ENCODE measurements around the gene RFX3. TPM values are rescaled to one million over a fixed set of nuclear protein-coding genes. Genes with fewer than 3 reads are reported as not detected.

The RFX3 gene
- total RNA-seq, 2 donors from 2014 or later = 27.5 to 28.2 TPM

DNA sequence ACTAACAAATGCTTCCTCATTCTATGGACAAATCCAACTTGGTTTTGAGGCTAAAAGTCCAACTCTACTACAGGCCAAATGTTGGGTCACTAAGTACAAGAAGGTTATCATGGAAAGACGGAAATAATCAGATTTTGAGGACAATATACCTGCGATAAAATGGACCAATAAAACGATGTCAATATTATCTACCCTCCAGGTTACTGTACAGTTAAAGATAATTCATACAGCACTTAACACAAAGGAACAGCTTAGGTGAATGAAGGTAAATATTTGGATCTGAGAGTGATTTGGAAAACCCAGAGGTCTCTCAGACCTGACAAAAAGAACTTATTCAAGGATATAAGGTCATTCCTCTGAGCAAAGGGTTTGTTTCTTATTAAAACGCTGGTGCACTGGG, 352.4 kb downstream of the RFX3 start:
- no peaks in the 10 kb centered on the region for H3K36me3 ChIP-seq (ENCODE audit: control insufficient read depth, insufficient read depth, low read length)
- WGBS, 2 experiments (ENCODE audit: insufficient coverage in 1 of 2, insufficient read length in 1 of 2) = 82 to 90% methylated on average over 2 to 4 of the region's 4 CpGs
- H3K27me3 Mint-ChIP-seq (ENCODE audit: insufficient read depth) = peaks cover 2% of the 10 kb centered on the region
- H3K4me1 ChIP-seq (ENCODE audit: control insufficient read depth, insufficient read depth, low read length) = no peaks in the 10 kb centered on the region
- H3K4me3 ChIP-seq (ENCODE audit: low read length) = no peak overlapping the region
- H3K36me3 Mint-ChIP-seq (ENCODE audit: low read depth) = no peaks in the 10 kb centered on the region
- TF ChIP-seq, protein P1, sequence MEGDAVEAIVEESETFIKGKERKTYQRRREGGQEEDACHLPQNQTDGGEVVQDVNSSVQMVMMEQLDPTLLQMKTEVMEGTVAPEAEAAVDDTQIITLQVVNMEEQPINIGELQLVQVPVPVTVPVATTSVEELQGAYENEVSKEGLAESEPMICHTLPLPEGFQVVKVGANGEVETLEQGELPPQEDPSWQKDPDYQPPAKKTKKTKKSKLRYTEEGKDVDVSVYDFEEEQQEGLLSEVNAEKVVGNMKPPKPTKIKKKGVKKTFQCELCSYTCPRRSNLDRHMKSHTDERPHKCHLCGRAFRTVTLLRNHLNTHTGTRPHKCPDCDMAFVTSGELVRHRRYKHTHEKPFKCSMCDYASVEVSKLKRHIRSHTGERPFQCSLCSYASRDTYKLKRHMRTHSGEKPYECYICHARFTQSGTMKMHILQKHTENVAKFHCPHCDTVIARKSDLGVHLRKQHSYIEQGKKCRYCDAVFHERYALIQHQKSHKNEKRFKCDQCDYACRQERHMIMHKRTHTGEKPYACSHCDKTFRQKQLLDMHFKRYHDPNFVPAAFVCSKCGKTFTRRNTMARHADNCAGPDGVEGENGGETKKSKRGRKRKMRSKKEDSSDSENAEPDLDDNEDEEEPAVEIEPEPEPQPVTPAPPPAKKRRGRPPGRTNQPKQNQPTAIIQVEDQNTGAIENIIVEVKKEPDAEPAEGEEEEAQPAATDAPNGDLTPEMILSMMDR (conservative IDR thresholded peaks at IDR 0.05) = no peak
- H3K9ac ChIP-seq (ENCODE audit: extremely low read depth, low read length, poor library complexity, severe bottlenecking) = no peak overlapping the region
- H3K9me3 Mint-ChIP-seq = no peaks in the 10 kb centered on the region
- no peaks in the 10 kb centered on the region for H3K9me3 ChIP-seq (ENCODE audit: control insufficient read depth, low read length)
- H3K4me1 Mint-ChIP-seq = peaks cover 6% of the 10 kb centered on the region
- no peak overlapping the region for H3K27ac ChIP-seq (ENCODE audit: low read depth, low read length)
- no peak overlapping the region for H3K4me3 Mint-ChIP-seq
- no peak overlapping the region for H3K27ac Mint-ChIP-seq
- no peaks in the 10 kb centered on the region for H3K27me3 ChIP-seq (ENCODE audit: control insufficient read depth, insufficient read depth, low read length, poor library complexity, severe bottlenecking)
- no peak for DNase-seq

DNA sequence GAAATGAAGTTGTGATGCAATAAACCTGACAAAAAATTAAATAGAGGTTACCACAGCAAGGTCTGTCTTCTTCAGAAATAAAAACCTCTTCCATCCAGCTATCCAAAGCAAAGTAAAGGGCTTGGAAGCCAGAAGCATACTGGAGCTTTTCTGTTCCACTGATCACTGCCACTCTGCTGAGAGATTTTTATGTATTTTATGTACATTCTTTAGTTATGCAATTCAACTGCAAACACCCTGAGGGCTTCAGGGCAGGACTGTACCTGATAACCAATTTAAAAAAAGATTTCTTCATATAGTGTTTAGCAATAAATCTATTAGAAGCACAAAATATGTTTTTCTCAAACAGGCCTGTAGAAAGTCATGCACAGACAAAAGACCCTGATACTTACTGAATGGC, 355.0 kb downstream of the RFX3 start:
- Mint-ChIP-seq H3K4me1 (no peaks in the 10 kb centered on the region), H3K36me3 (ENCODE audit: low read depth) (no peaks in the 10 kb centered on the region), H3K27ac (no peak overlapping the region), H3K27me3 (ENCODE audit: insufficient read depth) (no peaks in the 10 kb centered on the region), H3K4me3 (no peak overlapping the region), H3K9me3 (no peaks in the 10 kb centered on the region)
- DNase-seq = no peak
- Histone ChIP-seq H3K27ac (ENCODE audit: low read depth, low read length) (no peak overlapping the region), H3K36me3 (ENCODE audit: control insufficient read depth, insufficient read depth, low read length) (no peaks in the 10 kb centered on the region), H3K9me3 (ENCODE audit: control insufficient read depth, low read length) (no peaks in the 10 kb centered on the region), H3K4me1 (ENCODE audit: control insufficient read depth, insufficient read depth, low read length) (no peaks in the 10 kb centered on the region), H3K9ac (ENCODE audit: extremely low read depth, low read length, poor library complexity, severe bottlenecking) (no peak overlapping the region), H3K4me3 (ENCODE audit: low read length) (no peak overlapping the region), H3K27me3 (ENCODE audit: control insufficient read depth, insufficient read depth, low read length, poor library complexity, severe bottlenecking) (no peaks in the 10 kb centered on the region)
- TF ChIP-seq, protein P1 (conservative IDR thresholded peaks at IDR 0.05) = no peak
